GM12865 (cell line): ENCODE data around the gene JMJD8.

Experiments used
- DNase-seq: peaks from one replicate; pipeline ENCODE4 v3.0.0; 2010; ENCODE audit warnings: low read depth
- H3K4me3 ChIP-seq: 2 replicates; pipeline ENCODE4 v1.5.1; 2011; ENCODE audit warnings: mild to moderate bottlenecking, low read depth, low read length, control low read depth
- TF ChIP-seq, protein P1 (sequence below): IDR thresholded peaks from 2 replicates; pipeline ENCODE4 v1.5.1; 2011; ENCODE audit warnings: low read length, control low read depth, low read depth, inconsistent platforms; ENCODE audit not compliant: insufficient read depth; ENCODE audit errors: missing control alignments

Gene JMJD8

DNA sequence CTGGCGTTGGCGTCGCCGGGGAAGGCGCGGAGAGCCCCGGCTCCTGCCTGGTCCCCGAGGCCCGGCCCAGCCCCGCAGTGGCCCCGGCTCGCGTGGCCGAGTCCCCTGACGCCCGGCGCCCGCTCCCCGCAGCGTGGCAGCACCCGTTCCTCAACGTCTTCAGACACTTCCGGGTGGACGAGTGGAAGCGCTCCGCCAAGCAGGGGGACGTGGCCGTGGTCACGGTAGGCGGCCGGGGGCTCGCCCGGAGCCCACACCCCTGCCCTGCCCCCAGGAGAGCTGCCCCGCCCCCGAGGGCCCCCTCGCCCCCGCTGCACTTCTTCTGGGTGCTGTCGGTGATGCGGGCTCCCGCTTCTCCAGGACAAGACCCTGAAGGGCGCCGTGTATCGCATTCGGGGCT, 34.5 kb downstream of the JMJD8 start:
- peak; percentile 49 for DNase-seq
- H3K4me3 ChIP-seq = peak overlapping the region; percentile 75
- TF ChIP-seq, protein P1, sequence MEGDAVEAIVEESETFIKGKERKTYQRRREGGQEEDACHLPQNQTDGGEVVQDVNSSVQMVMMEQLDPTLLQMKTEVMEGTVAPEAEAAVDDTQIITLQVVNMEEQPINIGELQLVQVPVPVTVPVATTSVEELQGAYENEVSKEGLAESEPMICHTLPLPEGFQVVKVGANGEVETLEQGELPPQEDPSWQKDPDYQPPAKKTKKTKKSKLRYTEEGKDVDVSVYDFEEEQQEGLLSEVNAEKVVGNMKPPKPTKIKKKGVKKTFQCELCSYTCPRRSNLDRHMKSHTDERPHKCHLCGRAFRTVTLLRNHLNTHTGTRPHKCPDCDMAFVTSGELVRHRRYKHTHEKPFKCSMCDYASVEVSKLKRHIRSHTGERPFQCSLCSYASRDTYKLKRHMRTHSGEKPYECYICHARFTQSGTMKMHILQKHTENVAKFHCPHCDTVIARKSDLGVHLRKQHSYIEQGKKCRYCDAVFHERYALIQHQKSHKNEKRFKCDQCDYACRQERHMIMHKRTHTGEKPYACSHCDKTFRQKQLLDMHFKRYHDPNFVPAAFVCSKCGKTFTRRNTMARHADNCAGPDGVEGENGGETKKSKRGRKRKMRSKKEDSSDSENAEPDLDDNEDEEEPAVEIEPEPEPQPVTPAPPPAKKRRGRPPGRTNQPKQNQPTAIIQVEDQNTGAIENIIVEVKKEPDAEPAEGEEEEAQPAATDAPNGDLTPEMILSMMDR = no peak

DNA sequence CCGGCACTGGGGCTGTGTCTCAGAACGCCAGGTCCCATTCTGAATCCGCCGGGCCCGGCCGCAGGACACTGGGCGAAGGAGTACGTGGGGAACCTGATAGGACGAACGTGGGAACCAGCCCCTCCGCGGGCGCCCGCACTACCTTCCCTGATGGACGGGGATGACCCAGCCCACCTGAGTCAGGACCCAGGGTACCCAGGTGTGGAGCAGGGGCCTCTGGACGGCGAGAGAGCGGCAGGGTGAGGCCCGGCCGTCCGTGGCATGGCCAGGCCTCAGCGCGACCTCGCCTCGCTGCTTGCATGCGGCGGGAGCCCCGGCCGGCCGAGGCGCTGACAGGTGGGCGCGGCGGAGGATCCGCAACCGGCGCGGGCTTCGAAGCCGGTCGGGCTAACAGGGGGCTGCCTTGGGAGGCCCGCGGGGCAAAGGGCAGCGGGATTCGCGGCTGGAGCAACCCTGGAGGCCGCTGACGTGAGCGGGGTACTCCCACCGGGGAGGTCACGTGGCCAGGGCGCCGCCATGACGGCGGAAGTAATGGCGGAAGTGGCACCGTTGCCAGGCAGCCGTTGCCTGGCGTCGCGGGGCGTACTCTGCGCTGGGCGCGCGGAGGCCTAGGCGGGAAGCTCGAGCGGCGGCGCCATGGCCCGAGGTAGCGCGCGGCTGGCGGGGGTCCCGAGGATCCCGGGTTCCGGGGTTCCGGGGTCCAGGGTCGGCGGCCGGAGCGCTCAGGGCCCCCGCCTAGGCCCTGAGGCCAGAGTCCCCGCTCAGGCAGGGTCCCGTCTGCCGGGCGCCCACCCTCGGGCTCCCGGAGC, 35.1 kb downstream of the JMJD8 start, which contains the start of gene WDR90:
Gene WDR90 (plus strand): TSS at position 585 of the 809 bp plus-strand sequence. CDS start 52 bp downstream, at position 637.
- peak; percentile 94 for DNase-seq
- TF ChIP-seq, protein P1 = no peak
- peak within 1 kb of the TSS; percentile 75 for H3K4me3 ChIP-seq

DNA sequence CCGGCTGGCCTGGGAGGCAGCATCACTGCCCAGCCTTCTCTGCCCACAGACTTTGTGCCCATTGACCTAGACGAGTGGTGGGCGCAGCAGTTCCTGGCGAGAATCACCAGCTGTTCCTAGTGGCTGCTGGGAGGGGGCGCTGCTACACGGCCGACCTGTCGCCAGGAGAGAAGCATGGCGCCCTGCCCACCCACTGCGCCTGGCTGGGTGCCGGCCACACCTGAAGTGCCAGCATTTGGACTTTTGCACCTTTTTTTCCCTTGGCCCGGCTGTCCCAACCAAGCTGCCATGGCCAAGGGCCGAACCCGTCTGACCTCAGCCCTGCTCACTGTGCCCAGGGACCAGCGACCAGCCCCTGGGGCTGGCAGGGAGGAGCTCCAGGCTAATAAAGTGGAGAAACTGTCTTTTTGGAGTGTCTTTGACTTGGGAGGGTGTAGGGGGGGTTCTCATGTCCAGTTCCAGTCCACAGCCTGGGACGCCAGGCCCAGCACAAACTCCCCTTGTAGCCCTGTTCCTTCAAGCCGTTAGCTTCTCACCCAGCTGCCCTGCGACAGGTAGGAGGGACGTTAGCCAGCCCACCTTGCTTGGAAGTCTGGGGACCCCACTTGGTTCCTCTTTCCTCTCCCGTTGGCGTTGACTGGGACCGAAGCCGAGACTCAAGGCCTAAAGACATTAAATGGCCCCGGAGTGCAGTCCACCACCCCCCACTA, 35.9 kb downstream of the JMJD8 start:
- TF ChIP-seq, protein P1 = peak; percentile 73
- H3K4me3 ChIP-seq = peak overlapping the region; percentile 75
- DNase-seq = peak; percentile 76

DNA sequence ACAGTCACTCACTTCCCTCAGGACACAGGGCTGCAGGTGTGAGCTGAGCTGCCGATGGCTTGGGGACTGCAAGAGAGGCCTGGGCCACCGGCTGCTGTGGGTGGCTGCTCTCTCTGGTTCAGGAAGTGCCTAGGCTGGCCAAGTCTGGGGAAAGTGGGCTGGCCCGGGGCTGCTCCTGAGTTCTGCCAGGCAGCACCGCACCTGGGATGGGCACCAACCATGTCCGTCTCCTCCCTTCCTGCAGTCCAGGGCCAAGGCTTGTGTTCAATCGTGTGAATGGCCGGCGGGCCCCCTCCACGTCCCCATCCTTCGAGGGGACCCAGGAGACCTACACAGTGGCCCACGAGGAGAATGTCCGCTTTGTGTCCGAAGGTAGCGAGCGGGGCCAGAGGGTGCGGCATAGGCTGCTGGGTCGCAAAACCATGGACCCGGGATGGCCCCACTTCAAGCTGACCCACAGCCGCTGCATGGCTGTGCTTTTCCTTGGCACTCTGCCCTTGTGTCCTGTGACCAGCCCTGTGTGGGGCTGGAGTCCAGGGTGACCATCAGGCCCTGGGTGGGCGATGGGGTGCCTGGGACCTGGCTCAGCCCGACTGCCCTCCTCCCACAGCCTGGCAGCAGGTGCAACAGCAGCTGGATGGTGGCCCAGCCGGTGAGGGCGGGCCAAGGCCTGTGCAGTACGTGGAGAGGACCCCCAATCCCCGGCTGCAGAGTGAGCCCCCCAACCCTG, 36.8 kb downstream of the JMJD8 start:
- peak overlapping the region; percentile 75 for H3K4me3 ChIP-seq
- TF ChIP-seq, protein P1 = no peak
- no peak for DNase-seq

DNA sequence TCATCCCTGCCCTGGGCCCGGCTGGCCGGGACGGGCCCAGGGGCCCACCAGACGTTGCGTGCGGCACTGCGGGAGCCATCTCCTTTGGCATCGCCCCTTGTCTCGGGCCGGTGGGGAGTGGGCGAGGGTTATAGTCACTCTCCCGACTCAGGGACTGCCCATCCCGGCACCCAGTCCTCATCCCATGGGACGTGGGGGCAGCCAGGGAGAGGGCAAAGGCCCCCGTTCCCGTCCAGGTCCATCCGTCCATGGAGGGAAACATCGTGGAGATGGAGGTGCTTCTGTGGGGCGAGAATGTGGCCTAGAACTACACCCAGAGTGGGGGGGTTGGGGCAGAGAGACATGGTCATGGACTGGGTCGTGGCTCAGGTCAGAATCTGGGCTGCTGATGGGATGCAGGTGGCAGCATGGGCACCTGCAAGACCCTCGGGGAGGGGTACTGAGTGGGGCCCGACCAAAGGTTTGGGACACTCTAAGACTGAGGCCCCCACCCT, 37.4 kb downstream of the JMJD8 start:
- no peak for DNase-seq
- TF ChIP-seq, protein P1 = no peak
- H3K4me3 ChIP-seq = no peak overlapping the region

DNA sequence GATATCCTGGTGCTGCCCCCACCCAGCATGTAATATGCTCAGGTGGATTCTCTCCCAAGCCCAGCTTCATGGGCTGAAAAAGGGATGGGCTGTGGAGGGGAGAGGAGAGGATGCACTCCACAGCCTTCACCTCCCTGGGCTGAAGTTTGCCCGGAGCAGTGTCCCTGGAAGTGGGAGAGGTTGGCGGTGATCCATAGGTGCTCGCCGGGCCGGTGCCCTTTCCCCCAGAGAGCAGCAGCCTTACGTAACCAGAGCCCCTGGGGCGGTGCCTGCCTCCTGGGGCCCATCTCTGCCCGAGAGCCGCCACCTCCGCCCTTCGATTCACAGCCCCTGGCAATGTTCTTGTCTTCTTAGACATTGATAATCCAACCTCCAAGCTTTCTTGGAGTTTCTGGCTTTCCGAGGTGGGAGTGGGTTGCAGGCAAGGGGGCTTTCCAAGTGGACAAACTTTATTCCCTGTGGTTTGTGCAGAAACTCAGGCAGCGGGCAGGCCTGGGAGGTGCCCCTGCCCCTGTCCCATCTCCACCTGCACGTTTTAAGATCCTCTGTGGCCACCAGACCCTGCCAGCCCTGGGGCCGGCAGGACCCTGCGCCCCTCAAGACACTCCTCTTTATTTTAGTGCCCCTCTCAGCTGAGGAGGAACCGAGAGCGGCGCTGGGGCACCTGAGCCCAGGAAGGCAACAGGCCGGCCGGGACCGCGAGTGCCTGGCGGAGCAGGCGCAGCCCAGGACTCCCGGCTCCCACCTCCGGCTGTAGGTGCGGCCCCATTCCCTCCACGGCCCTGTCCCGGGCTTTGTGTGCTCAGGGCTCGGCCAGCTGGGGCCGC, 38.1 kb downstream of the JMJD8 start:
- no peak overlapping the region for H3K4me3 ChIP-seq
- no peak for DNase-seq
- TF ChIP-seq, protein P1 = no peak
